ENCODE data around the gene SLIT3.

SLIT3 gene

DNA sequence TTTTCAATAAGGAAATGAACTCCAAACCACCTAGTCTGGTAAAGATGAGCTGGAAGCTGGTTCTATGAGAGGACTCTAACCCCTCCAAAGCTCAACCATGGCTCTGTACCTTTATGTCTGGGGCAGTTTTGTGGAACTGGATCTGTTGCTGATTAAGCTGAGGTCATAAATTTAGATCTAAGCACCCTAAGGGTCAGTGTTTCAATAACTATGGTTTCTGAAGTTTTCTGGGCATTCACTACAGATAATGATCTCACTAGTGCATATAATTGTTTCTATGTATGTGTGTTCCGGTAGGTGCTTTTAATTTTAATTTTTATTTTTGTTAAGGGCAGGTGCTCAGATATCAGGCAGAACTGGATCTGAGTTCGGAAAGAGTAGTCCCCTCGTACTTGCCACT is 463.1 kb downstream of the SLIT3 start:
- TF ChIP-seq, protein P1, sequence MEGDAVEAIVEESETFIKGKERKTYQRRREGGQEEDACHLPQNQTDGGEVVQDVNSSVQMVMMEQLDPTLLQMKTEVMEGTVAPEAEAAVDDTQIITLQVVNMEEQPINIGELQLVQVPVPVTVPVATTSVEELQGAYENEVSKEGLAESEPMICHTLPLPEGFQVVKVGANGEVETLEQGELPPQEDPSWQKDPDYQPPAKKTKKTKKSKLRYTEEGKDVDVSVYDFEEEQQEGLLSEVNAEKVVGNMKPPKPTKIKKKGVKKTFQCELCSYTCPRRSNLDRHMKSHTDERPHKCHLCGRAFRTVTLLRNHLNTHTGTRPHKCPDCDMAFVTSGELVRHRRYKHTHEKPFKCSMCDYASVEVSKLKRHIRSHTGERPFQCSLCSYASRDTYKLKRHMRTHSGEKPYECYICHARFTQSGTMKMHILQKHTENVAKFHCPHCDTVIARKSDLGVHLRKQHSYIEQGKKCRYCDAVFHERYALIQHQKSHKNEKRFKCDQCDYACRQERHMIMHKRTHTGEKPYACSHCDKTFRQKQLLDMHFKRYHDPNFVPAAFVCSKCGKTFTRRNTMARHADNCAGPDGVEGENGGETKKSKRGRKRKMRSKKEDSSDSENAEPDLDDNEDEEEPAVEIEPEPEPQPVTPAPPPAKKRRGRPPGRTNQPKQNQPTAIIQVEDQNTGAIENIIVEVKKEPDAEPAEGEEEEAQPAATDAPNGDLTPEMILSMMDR (IDR thresholded peaks at IDR 0.05; ENCODE audit: low read depth, low read length, poor library complexity, severe bottlenecking): no peak
- TF ChIP-seq EZH2phosphoT487 (IDR thresholded peaks at IDR 0.05; ENCODE audit: borderline replicate concordance, low read length): no peak
- Histone ChIP-seq H4K20me1 (ENCODE audit: control insufficient read depth, insufficient read depth, low read depth, low read length) (no peaks in the 10 kb centered on the region), H3K27ac (ENCODE audit: low read depth, low read length) (no peak overlapping the region), H3F3A (ENCODE audit: control insufficient read depth, insufficient read depth) (no peaks in the 10 kb centered on the region), H3K9me3 (ENCODE audit: control insufficient read depth, insufficient read depth, low read length) (no peaks in the 10 kb centered on the region), H3K79me2 (ENCODE audit: control insufficient read depth, low read length) (no peaks in the 10 kb centered on the region), H3K4me2 (ENCODE audit: low read length) (no peak overlapping the region), H3K36me3 (ENCODE audit: control insufficient read depth, low read length) (no peaks in the 10 kb centered on the region), H3K4me3 (ENCODE audit: low read length) (no peak overlapping the region), H3K9me2 (replicated peaks; ENCODE audit: control insufficient read depth, low read length) (no peaks in the 10 kb centered on the region), H3K4me1 (ENCODE audit: control insufficient read depth, low read length) (no peaks in the 10 kb centered on the region), H3K27me3 (ENCODE audit: control insufficient read depth, low read length) (0 out of 2 replicates have a peak, but pooled peaks cover 10% of the 10 kb centered on the region)

DNA sequence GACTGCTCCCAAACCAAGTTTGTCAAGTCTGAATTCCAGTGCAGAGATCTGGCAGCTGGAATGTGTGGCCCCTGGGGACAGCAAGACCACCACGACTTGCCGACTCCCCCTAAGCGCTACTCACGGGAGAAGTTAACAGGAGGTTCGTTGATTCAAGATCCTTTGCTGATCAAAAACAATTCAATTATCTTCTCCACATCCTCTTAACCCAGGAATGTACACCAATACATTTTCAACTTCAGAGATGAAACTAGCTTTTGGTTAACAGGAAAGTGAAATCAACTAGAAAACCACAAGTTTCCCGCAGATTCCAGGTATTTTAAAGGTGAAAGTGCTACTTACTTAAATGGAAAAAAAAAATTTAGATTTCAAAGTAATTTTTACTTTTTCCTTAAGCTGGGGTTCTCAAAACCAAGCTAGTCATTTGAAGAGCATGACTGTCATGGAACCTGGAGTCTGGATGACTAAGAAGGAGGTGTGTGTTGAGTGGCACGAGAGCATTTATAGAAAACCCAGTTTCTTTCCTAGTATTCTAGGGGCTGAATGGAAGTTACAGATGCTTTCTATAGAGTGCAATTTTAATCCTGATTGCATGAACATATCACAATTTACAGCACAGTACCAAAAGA is 464.2 kb downstream of the SLIT3 start:
- Histone ChIP-seq H3K36me3 (ENCODE audit: control insufficient read depth, low read length) (no peaks in the 10 kb centered on the region), H3K4me3 (ENCODE audit: low read length) (no peak overlapping the region), H4K20me1 (ENCODE audit: control insufficient read depth, insufficient read depth, low read depth, low read length) (no peaks in the 10 kb centered on the region), H3K9me2 (replicated peaks; ENCODE audit: control insufficient read depth, low read length) (no peaks in the 10 kb centered on the region), H3K79me2 (ENCODE audit: control insufficient read depth, low read length) (no peaks in the 10 kb centered on the region), H3K9me3 (ENCODE audit: control insufficient read depth, insufficient read depth, low read length) (no peaks in the 10 kb centered on the region), H3K27ac (ENCODE audit: low read depth, low read length) (no peak overlapping the region), H3K4me1 (ENCODE audit: control insufficient read depth, low read length) (no peaks in the 10 kb centered on the region), H3K4me2 (ENCODE audit: low read length) (no peak overlapping the region), H3F3A (ENCODE audit: control insufficient read depth, insufficient read depth) (no peaks in the 10 kb centered on the region), H3K27me3 (ENCODE audit: control insufficient read depth, low read length) (peaks cover 11% of the 10 kb centered on the region; the same call in 1 of the 2 replicates)
- TF ChIP-seq, protein P1 (IDR thresholded peaks at IDR 0.05; ENCODE audit: low read depth, low read length, poor library complexity, severe bottlenecking): no peak
- no peak for TF ChIP-seq EZH2phosphoT487 (IDR thresholded peaks at IDR 0.05; ENCODE audit: borderline replicate concordance, low read length)

DNA sequence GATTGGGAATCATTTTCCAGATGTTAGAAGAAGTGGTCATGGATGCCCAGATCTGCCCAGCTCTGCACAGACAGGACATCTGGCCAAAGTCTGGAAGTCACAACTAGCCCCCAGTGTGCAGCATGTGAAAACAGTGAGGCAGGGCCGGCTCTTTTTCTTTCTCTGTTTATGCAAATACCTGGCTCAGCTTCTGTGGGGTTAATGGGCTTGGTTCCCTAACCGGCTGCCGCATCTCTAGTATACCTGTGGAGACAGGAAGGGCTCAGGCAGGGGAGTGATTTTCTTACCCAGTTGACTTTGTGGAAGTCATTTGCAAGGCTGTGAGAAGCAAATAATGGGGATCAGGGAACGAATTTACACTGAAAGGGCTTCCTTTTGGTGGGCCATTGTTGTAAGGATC is 467.0 kb downstream of the SLIT3 start:
- TF ChIP-seq, protein P1 (IDR thresholded peaks at IDR 0.05; ENCODE audit: low read depth, low read length, poor library complexity, severe bottlenecking): no peak
- no peak for TF ChIP-seq EZH2phosphoT487 (IDR thresholded peaks at IDR 0.05; ENCODE audit: borderline replicate concordance, low read length)
- Histone ChIP-seq H3K27me3 (ENCODE audit: control insufficient read depth, low read length) (peaks cover 3% of the 10 kb centered on the region; the same call in 1 of the 2 replicates), H3K4me3 (ENCODE audit: low read length) (no peak overlapping the region), H3F3A (ENCODE audit: control insufficient read depth, insufficient read depth) (no peaks in the 10 kb centered on the region), H3K9me2 (replicated peaks; ENCODE audit: control insufficient read depth, low read length) (no peaks in the 10 kb centered on the region), H3K36me3 (ENCODE audit: control insufficient read depth, low read length) (no peaks in the 10 kb centered on the region), H3K4me2 (ENCODE audit: low read length) (no peak overlapping the region), H3K4me1 (ENCODE audit: control insufficient read depth, low read length) (no peaks in the 10 kb centered on the region), H3K9me3 (ENCODE audit: control insufficient read depth, insufficient read depth, low read length) (no peaks in the 10 kb centered on the region), H3K79me2 (ENCODE audit: control insufficient read depth, low read length) (no peaks in the 10 kb centered on the region), H3K27ac (ENCODE audit: low read depth, low read length) (no peak overlapping the region), H4K20me1 (ENCODE audit: control insufficient read depth, insufficient read depth, low read depth, low read length) (no peaks in the 10 kb centered on the region)

Measured in DOHH2 (cell line).